ENCODE results near the gene MROH7.

The MROH7 gene

GRCh38 chr1:54667797-54668196 lies 26.2 kb downstream of the MROH7 start:
- DNase-seq: no peak
- WGBS (ENCODE audit: extremely low coverage, insufficient coverage, insufficient read length): no CpG with 5 or more reads among the region's 2 CpGs
- no peak overlapping the region for H3K18ac ChIP-seq (ENCODE audit: low read length)

DNA sequence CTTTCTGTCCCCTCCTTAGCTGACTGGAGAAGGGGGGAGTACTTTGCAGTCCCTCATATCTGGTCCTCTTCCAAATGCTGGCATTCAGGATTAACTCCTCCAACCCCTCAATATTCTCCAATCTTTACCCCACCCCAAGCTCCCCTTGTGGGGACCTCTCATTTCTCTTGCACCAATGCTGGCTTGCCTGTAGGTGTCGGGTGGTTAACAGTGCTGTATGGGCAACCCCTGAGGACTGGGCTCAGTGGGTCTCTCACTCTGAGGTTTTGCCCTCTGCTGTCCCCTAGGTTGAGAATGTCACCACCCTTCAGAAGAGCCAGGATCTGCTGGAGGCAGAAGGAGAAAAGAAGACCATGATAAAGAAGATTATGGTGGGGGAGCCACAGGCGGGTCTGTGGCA lies 27.0 kb downstream of the MROH7 start:
- no peak overlapping the region for H3K14ac ChIP-seq (ENCODE audit: low read length)
- no peak overlapping the region for H3K4ac ChIP-seq (ENCODE audit: low read depth, low read length)
- WGBS (ENCODE audit: extremely low coverage, insufficient coverage, insufficient read length): no CpG with 5 or more reads among the region's 2 CpGs
- no peak overlapping the region for H3K23ac ChIP-seq (ENCODE audit: low read length)
- H2AFZ ChIP-seq (ENCODE audit: insufficient read depth, low read length, poor library complexity): no peak overlapping the region
- H3K9me3 ChIP-seq (ENCODE audit: insufficient read depth, low read depth, low read length): peaks cover 4% of the 10 kb centered on the region
- no peak overlapping the region for H2AK5ac ChIP-seq (ENCODE audit: low read length)
- H3K79me1 ChIP-seq (ENCODE audit: low read length): no peaks in the 10 kb centered on the region
- H2BK12ac ChIP-seq (ENCODE audit: low read length): no peak overlapping the region
- no peak overlapping the region for H4K8ac ChIP-seq (ENCODE audit: low read depth, low read length)
- H4K12ac ChIP-seq (ENCODE audit: low read depth, low read length): no peak overlapping the region
- H2BK5ac ChIP-seq (ENCODE audit: low read depth, low read length, poor library complexity): no peak overlapping the region
- no peak overlapping the region for H3K4me3 ChIP-seq (ENCODE audit: low read depth, low read length)
- H3K9ac ChIP-seq (ENCODE audit: low read length): no peak overlapping the region
- H2BK120ac ChIP-seq (ENCODE audit: insufficient read depth, low read length, poor library complexity): no peak overlapping the region
- no peak overlapping the region for H3K18ac ChIP-seq (ENCODE audit: low read length)
- no peak for DNase-seq
- H3K4me2 ChIP-seq (ENCODE audit: low read length): no peak overlapping the region
- no peaks in the 10 kb centered on the region for H3K4me1 ChIP-seq (ENCODE audit: control insufficient read depth in 1 of 2, insufficient read depth in 2 of 2, low read length in 2 of 2)
- no peak overlapping the region for H3K27ac ChIP-seq (ENCODE audit: low read depth, low read length)
- H3K36me3 ChIP-seq (ENCODE audit: control insufficient read depth in 1 of 2, insufficient read depth in 2 of 2, low read length in 2 of 2): no peaks in the 10 kb centered on the region
- no peaks in the 10 kb centered on the region for H3K27me3 ChIP-seq (ENCODE audit: insufficient read depth, low read length)
- H3K79me2 ChIP-seq (ENCODE audit: control insufficient read depth, insufficient read depth, low read length, poor library complexity): no peaks in the 10 kb centered on the region
- no peak overlapping the region for H4K91ac ChIP-seq (ENCODE audit: low read depth, low read length)

More at GRCh38 chr1:54667797-54668196, 26.2 kb downstream of the MROH7 start:
- H3K27ac ChIP-seq (ENCODE audit: low read depth, low read length): no peak overlapping the region
- H4K12ac ChIP-seq (ENCODE audit: low read depth, low read length): no peak overlapping the region
- peaks cover 4% of the 10 kb centered on the region for H3K9me3 ChIP-seq (ENCODE audit: insufficient read depth, low read depth, low read length)
- no peaks in the 10 kb centered on the region for H3K79me1 ChIP-seq (ENCODE audit: low read length)
- no peak overlapping the region for H2BK120ac ChIP-seq (ENCODE audit: insufficient read depth, low read length, poor library complexity)
- H3K9ac ChIP-seq (ENCODE audit: low read length): no peak overlapping the region
- no peak overlapping the region for H3K23ac ChIP-seq (ENCODE audit: low read length)
- no peak overlapping the region for H4K8ac ChIP-seq (ENCODE audit: low read depth, low read length)
- no peaks in the 10 kb centered on the region for H3K27me3 ChIP-seq (ENCODE audit: insufficient read depth, low read length)
- no peak overlapping the region for H3K4me3 ChIP-seq (ENCODE audit: low read depth, low read length)
- H3K4me2 ChIP-seq (ENCODE audit: low read length): no peak overlapping the region
- no peaks in the 10 kb centered on the region for H3K4me1 ChIP-seq (ENCODE audit: control insufficient read depth in 1 of 2, insufficient read depth in 2 of 2, low read length in 2 of 2)
- no peak overlapping the region for H3K4ac ChIP-seq (ENCODE audit: low read depth, low read length)
- no peak overlapping the region for H2BK5ac ChIP-seq (ENCODE audit: low read depth, low read length, poor library complexity)
- H3K14ac ChIP-seq (ENCODE audit: low read length): no peak overlapping the region
- H2BK12ac ChIP-seq (ENCODE audit: low read length): no peak overlapping the region
- H4K91ac ChIP-seq (ENCODE audit: low read depth, low read length): no peak overlapping the region
- no peak overlapping the region for H2AFZ ChIP-seq (ENCODE audit: insufficient read depth, low read length, poor library complexity)
- H3K79me2 ChIP-seq (ENCODE audit: control insufficient read depth, insufficient read depth, low read length, poor library complexity): no peaks in the 10 kb centered on the region
- no peak overlapping the region for H2AK5ac ChIP-seq (ENCODE audit: low read length)
- H3K36me3 ChIP-seq (ENCODE audit: control insufficient read depth in 1 of 2, insufficient read depth in 2 of 2, low read length in 2 of 2): no peaks in the 10 kb centered on the region

DNA sequence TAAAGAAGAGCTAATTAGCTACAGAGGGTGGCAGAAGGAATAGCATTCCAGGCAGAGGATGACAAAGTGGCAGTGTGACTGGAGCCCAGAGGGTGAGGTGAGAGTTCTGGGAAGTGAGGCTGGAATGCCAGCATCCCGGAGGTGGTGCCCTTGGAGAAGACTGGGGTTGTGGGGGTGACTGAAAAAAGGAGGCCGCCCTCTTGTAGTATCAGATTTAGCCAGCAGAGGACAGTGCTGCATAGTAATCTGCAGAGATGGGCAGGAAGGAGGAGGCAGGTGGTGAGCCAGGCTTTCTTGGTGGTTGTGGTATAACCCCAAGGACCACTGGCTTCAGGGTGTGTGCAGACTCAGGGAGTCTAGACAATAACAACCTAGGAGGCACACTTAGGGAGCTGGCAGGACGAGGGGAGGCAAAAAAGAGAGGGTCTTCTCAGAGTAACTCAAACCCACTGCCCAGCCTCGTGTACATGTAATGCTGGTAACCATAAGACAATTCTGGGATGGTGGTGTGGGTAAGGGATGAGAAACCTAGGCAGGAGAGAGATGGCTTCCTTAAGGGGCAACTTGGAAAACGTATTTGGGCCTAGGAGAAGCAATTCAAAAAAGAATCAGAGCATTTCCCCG lies 30.5 kb downstream of the MROH7 start:
- H4K12ac ChIP-seq (ENCODE audit: low read depth, low read length): no peak overlapping the region
- no peak overlapping the region for H2AK5ac ChIP-seq (ENCODE audit: low read length)
- H2BK12ac ChIP-seq (ENCODE audit: low read length): no peak overlapping the region
- H3K4me1 ChIP-seq (ENCODE audit: control insufficient read depth in 1 of 2, insufficient read depth in 2 of 2, low read length in 2 of 2): no peaks in the 10 kb centered on the region
- WGBS (ENCODE audit: extremely low coverage, insufficient coverage, insufficient read length): no CpG with 5 or more reads among the region's 6 CpGs
- no peaks in the 10 kb centered on the region for H3K79me1 ChIP-seq (ENCODE audit: low read length)
- H4K8ac ChIP-seq (ENCODE audit: low read depth, low read length): no peak overlapping the region
- no peak overlapping the region for H2BK5ac ChIP-seq (ENCODE audit: low read depth, low read length, poor library complexity)
- no peak overlapping the region for H2AFZ ChIP-seq (ENCODE audit: insufficient read depth, low read length, poor library complexity)
- H3K27me3 ChIP-seq (ENCODE audit: insufficient read depth, low read length): no peaks in the 10 kb centered on the region
- H3K4ac ChIP-seq (ENCODE audit: low read depth, low read length): no peak overlapping the region
- no peak overlapping the region for H3K18ac ChIP-seq (ENCODE audit: low read length)
- no peak overlapping the region for H2BK120ac ChIP-seq (ENCODE audit: insufficient read depth, low read length, poor library complexity)
- no peak overlapping the region for H4K91ac ChIP-seq (ENCODE audit: low read depth, low read length)
- no peak overlapping the region for H3K27ac ChIP-seq (ENCODE audit: low read depth, low read length)
- H3K23ac ChIP-seq (ENCODE audit: low read length): no peak overlapping the region
- no peaks in the 10 kb centered on the region for H3K36me3 ChIP-seq (ENCODE audit: control insufficient read depth in 1 of 2, insufficient read depth in 2 of 2, low read length in 2 of 2)
- no peak overlapping the region for H3K4me3 ChIP-seq (ENCODE audit: low read depth, low read length)
- DNase-seq: peak; percentile 41 to 48
- H3K14ac ChIP-seq (ENCODE audit: low read length): no peak overlapping the region
- no peak overlapping the region for H3K4me2 ChIP-seq (ENCODE audit: low read length)
- H3K9me3 ChIP-seq (ENCODE audit: insufficient read depth, low read depth, low read length): no peaks in the 10 kb centered on the region
- no peaks in the 10 kb centered on the region for H3K79me2 ChIP-seq (ENCODE audit: control insufficient read depth, insufficient read depth, low read length, poor library complexity)
- H3K9ac ChIP-seq (ENCODE audit: low read length): no peak overlapping the region

GRCh38 chr1:54678776-54679643 lies 37.4 kb downstream of the MROH7 start:
- Histone ChIP-seq H3K27ac (ENCODE audit: low read depth, low read length) (no peak overlapping the region), H3K27me3 (ENCODE audit: insufficient read depth, low read length) (no peaks in the 10 kb centered on the region), H3K23ac (ENCODE audit: low read length) (no peak overlapping the region), H3K79me2 (ENCODE audit: control insufficient read depth, insufficient read depth, low read length, poor library complexity) (no peaks in the 10 kb centered on the region), H3K18ac (ENCODE audit: low read length) (no peak overlapping the region), H3K4me2 (ENCODE audit: low read length) (no peak overlapping the region), H4K12ac (ENCODE audit: low read depth, low read length) (no peak overlapping the region), H2AK5ac (ENCODE audit: low read length) (no peak overlapping the region), H2BK5ac (ENCODE audit: low read depth, low read length, poor library complexity) (no peak overlapping the region), H3K4me1 (ENCODE audit: control insufficient read depth in 1 of 2, insufficient read depth in 2 of 2, low read length in 2 of 2) (peaks cover 0 to 2% of the 10 kb centered on the region in 2 experiments), H2BK120ac (ENCODE audit: insufficient read depth, low read length, poor library complexity) (no peak overlapping the region), H3K4me3 (ENCODE audit: low read depth, low read length) (no peak overlapping the region), H2AFZ (ENCODE audit: insufficient read depth, low read length, poor library complexity) (no peak overlapping the region), H4K91ac (ENCODE audit: low read depth, low read length) (no peak overlapping the region), H3K79me1 (ENCODE audit: low read length) (no peaks in the 10 kb centered on the region), H3K36me3 (ENCODE audit: control insufficient read depth in 1 of 2, insufficient read depth in 2 of 2, low read length in 2 of 2) (no peaks in the 10 kb centered on the region), H3K9ac (ENCODE audit: low read length) (no peak overlapping the region), H4K8ac (ENCODE audit: low read depth, low read length) (no peak overlapping the region), H3K4ac (ENCODE audit: low read depth, low read length) (no peak overlapping the region), H3K9me3 (ENCODE audit: insufficient read depth, low read depth, low read length) (peaks cover 3% of the 10 kb centered on the region), H2BK12ac (ENCODE audit: low read length) (no peak overlapping the region), H3K14ac (ENCODE audit: low read length) (no peak overlapping the region)
- DNase-seq: no peak
- WGBS (ENCODE audit: extremely low coverage, insufficient coverage, insufficient read length): no CpG with 5 or more reads among the region's 17 CpGs

All from trophoblast cell (in vitro differentiated cells and primary cell).